HG03520 (cell line): ENCODE results near the gene MUC5AC.

Experiments used
- ATAC-seq: cut with Tn5 transposase; IDR thresholded peaks from one replicate; pipeline ENCODE4 v1.9.1; 2021; ENCODE audit warnings: mild to moderate bottlenecking, moderate library complexity; ENCODE audit not compliant: unreplicated experiment

The MUC5AC gene

GRCh38 chr11:1120532-1121330 lies 37.0 kb upstream of the MUC5AC start:
- no peak for ATAC-seq

DNA sequence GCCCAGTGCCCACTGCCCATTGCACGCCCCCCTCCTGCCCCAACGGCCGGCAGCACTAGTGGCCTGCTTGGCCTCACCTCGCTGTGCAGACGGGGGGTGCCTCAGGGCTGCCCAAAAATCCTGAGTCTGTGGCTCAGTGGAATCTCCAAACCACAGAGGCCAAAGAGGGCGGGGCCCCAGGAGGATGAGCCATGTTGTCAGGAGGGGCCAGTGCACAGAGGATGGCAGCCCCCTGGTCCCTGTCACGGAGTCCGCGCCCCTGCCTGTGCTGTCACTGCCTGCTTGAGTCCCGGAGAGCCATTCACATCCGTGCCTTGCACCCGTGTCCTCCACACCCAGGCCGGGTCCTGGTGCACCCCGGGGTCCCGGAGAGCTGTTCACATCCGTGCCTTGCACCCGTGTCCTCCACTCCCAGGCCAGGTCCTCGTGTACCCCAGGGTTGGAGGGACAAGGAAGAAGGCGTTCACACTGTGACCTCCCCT lies 36.4 kb upstream of the MUC5AC start:
- no peak for ATAC-seq

DNA sequence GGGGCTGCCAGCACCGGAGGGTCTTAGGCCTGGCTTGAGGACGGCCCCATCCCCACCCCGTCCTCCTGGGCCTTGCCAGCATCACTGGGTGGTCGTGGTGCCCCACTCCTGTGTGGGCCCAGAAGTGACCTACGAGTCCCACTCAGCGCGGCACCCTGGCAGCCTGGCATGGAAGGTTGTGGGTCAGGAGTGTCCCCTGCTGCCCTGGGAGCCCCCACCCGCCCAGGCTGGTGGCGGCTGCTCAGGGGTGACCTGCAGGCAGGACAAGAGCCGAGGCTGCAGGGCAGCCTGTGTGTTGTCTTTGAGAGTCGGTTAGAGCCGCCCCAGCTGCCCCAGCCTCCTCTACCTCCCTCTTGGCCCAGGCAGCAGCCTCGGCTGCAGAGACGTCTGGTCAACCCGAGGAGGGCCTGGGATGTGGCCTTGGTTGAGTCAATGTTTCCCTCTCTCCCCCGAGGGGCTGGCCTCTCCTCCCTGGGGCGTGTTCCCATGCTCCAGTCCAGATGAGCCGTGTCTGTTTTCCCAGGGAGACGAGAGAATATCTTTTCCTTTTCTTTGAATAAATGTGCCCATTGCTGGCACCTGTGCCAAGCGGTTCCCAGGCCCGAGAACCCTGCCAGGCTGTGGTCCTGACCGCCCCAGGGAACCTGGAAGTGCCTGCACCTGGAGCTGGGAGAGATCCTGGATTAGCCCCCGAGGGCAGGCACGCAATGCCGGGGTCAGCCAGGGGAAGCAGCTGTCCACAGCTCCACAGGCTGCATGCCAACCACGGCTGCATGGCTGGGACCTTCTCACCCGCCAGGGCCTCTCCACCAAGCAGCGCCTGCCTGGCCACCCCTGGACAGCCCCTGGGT lies 35.7 kb upstream of the MUC5AC start:
- no peak for ATAC-seq

DNA sequence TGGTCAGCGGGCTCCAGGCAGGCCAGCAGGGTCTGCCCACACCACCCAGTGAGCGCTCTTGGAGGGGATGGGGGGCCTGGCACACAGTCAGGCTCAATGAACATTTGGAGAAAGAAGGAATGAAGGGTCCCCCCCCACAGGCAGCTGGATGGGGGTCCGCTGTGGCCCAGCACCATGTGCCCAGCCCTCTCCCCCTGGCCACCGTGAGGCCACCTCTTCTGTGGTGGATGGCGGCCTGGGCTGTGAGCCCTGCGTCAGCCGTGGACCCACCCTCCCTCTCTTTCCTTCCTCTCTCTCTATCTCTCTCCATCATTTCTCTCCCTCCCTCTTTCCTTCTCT lies 35.1 kb upstream of the MUC5AC start:
- ATAC-seq = no peak

DNA sequence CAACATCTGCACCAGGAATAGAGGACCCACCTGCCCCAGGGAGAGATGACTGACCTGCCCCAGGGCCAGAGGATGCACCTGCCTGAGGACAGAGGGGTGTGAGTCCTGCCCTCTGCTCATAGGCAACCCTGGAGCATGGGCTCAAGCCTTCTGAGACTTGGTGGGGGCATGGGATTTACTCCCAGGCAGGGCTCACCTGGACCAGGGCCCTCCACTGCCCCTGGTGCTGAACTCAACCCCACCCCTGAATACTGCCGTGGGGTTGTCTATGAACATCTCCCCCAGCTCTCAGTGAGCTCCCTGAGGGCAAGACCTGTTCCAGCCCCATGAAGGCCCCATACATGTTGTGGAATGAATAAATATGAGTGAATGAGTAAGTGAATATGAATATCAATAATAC lies 33.8 kb upstream of the MUC5AC start:
- no peak for ATAC-seq

GRCh38 chr11:1125803-1126202 lies 31.9 kb upstream of the MUC5AC start:
- no peak for ATAC-seq

- no peak for ATAC-seq
These were observed 31.2 kb upstream of the MUC5AC start for GRCh38 chr11:1126491-1126926.

GRCh38 chr11:1126935-1127663 lies 30.7 kb upstream of the MUC5AC start:
- ATAC-seq = no peak

- ATAC-seq = no peak
These were observed 30.0 kb upstream of the MUC5AC start for GRCh38 chr11:1127664-1128162.

GRCh38 chr11:1128311-1129142 lies 29.2 kb upstream of the MUC5AC start:
- ATAC-seq = no peak

GRCh38 chr11:1129143-1129610 lies 28.6 kb upstream of the MUC5AC start:
- no peak for ATAC-seq

DNA sequence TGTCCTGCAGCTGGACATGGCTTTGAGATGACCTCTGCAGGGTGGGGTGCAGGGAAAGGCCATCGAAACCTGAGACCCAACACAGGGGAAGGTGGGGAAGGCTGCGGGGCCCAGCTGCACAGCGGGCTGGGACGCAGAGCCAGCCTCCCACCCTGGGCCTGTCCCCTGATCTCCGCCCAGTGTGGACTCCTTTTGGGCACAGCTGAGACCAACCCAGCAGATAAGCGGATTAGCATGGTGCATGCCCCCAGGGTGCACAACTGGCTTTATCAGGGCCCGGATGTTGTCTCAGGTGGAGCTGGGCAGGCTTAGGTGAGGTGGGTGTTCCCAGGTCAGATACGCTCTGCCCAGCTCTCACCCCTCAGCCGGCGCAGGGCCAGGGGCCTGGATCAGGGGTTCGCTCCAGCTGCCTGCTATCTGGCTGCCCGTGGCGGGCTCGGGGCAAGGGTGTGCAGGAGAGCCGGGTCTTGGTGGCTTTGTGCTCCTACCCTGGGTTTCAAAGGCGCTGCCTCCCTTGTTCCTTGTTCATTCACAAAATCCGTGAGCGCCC lies 28.1 kb upstream of the MUC5AC start:
- ATAC-seq = no peak

DNA sequence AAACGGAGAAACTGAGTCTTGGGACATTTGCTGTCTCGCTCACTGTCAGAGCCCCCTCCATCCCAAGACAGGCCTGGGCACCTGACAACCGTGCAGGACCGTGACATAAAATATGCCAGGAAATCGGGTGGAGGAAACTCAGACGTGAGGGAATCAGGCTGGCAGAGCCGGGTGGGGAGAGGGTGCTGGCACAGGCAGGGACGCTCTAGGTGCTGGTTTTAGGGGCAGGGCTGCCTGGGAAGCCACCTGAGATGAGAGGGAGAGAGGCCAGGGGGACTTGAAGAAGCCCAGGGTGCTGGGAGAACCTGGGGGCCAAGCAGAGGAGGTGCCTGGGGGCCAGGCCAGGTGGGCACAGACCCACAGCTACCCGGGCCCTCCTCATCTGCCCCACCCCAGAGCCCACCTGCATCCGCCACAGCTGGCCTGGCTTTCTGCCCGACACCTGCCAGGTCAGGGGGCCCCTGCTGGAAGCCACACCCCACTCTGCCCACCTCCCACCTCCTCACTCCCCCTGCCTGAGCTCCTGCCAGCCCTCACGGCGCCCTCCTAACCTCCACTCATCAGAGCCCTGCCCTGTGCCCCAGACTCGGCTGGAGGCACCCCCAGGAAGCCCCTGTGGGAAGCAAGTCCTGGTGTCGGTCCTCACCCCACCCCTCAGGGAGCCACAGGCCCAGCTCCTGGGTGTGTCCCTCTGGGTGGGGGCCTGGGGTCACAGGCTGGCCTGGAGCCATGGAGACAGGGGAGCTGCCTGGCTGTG lies 27.3 kb upstream of the MUC5AC start:
- ATAC-seq = no peak

- ATAC-seq = no peak
These were observed 26.5 kb upstream of the MUC5AC start for GRCh38 chr11:1131033-1131911.

DNA sequence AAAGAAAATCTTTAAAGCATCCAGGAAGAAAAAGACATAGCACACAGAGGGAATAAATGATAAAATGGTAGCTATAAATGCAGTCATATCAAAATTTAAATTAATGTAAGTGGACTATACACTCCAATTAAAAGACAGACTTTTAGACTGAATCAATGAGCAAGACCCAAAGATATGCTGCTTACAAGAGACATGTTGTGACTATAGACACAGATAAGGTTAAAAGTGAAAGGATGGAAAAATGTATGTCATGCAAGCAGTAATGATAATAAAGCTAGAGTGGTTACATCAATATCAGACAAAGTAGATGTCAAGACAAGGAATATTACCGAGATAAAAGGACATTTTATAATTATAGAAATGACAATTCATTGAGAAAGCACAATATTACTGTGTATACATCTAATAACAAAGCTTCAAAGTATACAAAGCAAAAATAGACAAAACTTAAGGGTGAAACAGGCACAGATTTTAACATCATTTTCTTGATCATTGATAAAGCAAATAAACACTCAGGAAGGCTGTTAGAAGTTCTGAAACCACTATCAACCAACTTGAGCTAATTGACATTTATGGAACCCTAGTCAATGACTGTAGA lies 22.8 kb upstream of the MUC5AC start:
- no peak for ATAC-seq

GRCh38 chr11:1138097-1138496 lies 19.7 kb upstream of the MUC5AC start:
- no peak for ATAC-seq

- no peak for ATAC-seq
These were observed 18.2 kb upstream of the MUC5AC start for GRCh38 chr11:1139441-1140083.
